GM12873 (cell line): ENCODE results near the gene CDH23.

Experiments used
- CTCF ChIP-seq: IDR thresholded peaks from 2 replicates; pipeline ENCODE4 v1.5.1; 2012; ENCODE audit warnings: low read depth, mild to moderate bottlenecking, moderate library complexity, low read length, control low read depth; ENCODE audit not compliant: insufficient read depth; ENCODE audit errors: missing control alignments

Gene CDH23

GRCh38 chr10:71529207-71529827 is 132.6 kb downstream of the CDH23 start:
- no peak for TF ChIP-seq CTCF

DNA sequence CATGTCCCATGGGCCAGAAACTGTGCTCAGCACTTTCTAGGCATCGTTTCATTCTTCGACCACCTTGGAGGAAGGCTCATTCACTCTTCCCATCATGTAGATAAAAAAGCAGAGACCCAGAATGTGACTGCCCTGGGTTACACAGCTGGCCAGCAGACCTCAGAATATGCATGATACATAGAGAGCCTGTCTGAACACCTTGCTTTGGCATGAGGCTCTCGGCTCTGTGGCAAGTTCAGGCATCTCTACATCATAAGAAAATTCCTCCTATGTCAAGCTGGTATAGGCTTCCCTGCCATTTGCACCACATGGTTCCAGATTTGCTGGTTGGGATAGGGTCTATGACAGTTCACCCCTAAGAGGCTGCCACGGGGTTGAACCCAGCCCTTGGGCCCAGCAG is 134.1 kb downstream of the CDH23 start:
- no peak for TF ChIP-seq CTCF

GRCh38 chr10:71531485-71532446 is 135.0 kb downstream of the CDH23 start:
- no peak for TF ChIP-seq CTCF

- no peak for TF ChIP-seq CTCF
Measured at GRCh38 chr10:71532878-71533277, 136.2 kb downstream of the CDH23 start.

DNA sequence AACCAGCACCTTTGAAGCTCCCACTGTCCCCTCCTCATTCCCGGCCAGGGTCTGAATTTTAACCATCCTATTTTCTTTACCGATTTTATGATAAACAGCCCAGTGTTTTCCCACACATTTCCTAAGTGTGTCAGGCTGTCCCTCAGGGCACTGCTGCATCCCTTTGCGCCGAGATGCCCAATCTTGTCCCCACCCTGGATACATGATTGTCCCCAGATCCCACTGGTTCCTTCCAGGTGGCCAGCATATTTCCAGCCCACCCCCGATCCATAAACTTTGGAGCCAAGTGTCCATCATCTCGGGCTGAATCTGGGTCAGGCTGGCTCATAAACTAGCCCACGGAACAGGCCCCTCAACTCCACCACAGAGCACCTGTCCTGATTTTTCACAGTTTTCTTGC is 137.2 kb downstream of the CDH23 start:
- TF ChIP-seq CTCF = no peak

- TF ChIP-seq CTCF = no peak
Measured at GRCh38 chr10:71534568-71535194, 138.0 kb downstream of the CDH23 start.

DNA sequence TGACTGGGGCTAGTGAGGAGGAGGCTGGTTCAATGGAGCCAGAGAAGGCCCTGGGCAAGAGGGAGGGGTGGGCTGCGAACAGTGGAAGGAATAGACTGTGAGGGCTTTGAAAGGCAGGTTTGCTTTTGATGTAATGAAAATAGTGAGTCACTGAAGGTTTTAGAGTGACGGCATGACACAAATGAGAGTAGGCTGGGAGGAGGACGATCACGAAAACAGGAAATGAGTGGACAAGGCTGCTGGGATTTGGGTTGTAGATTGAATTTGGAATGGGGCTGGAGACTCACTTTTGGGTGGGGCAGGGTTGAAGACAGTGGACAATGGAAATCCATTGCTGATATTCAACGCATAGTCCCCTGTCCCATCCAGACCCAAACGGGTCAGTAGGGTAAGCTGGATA is 139.6 kb downstream of the CDH23 start:
- no peak for TF ChIP-seq CTCF
